Endothelial cell of umbilical vein (primary cell): ENCODE results near the gene WDFY2. TPM values are rescaled to one million over a fixed set of nuclear protein-coding genes. Genes with fewer than 3 reads are reported as not detected.

Experiments used
- BruUV-seq: library from RNA; stranded (reverse); fragments of 400-500 nt; replicated peaks from 2 replicates; lab custom pipeline; 2021; lab: Mats Ljungman, UMichigan
- CTCF ChIA-PET: fragments of 300-600, 350-600 bp; sonication (Branson Sonifier 250); formaldehyde crosslinking; loops from one replicate; lab custom pipeline; 2021; ENCODE audit warnings: antibody characterized with exemption, inconsistent platforms; lab: Charles Lee
- POLR2A ChIA-PET: fragments of 300-600, 350-600 bp; sonication (Branson Sonifier 250); formaldehyde crosslinking; loops from one replicate; lab custom pipeline; 2021; ENCODE audit warnings: antibody characterized with exemption, inconsistent platforms; lab: Charles Lee
- DNase-seq: peaks from one replicate; pipeline ENCODE4 v3.0.0-alpha.2; 2011; ENCODE audit warnings: low read depth, low spot score
- FAIRE-seq: peaks from 2 replicates; lab custom pipeline; 2011; peaks lifted over from hg19 to GRCh38; lab: Jason Lieb, UNC
- H2AFZ ChIP-seq: 2 replicates; pipeline ENCODE4 v1.6.0; 2012; ENCODE audit warnings: low read depth, low read length, control low read depth, inconsistent platforms
- H3K27ac ChIP-seq: 2 replicates; pipeline ENCODE4 v1.5.1; 2011; ENCODE audit warnings: low read depth, mild to moderate bottlenecking, control low read depth, low read length, moderate library complexity; ENCODE audit not compliant: insufficient read depth
- H3K27me3 ChIP-seq, 2 experiments: 2 replicates each; pipeline versions ENCODE4 v1.6.0 to v1.6.1; 2011; ENCODE audit warnings: low read length in 2 of 2, mixed read lengths in 1 of 2; ENCODE audit not compliant: control insufficient read depth in 2 of 2, insufficient read depth in 2 of 2
- H3K36me3 ChIP-seq, 2 experiments: 2 replicates in 1 of 2; 3 replicates in 1 of 2; pipeline ENCODE4 v1.5.1; 2011; ENCODE audit warnings: low read length in 2 of 2, mild to moderate bottlenecking in 1 of 2, moderate library complexity in 1 of 2; ENCODE audit not compliant: control insufficient read depth in 2 of 2, insufficient read depth in 2 of 2; ENCODE audit errors: extremely low read depth in 1 of 2
- H3K4me1 ChIP-seq: 3 replicates; pipeline ENCODE4 v1.5.1; 2011; ENCODE audit warnings: mild to moderate bottlenecking, low read length; ENCODE audit not compliant: control insufficient read depth, insufficient read depth; ENCODE audit errors: extremely low read depth
- H3K4me2 ChIP-seq: 2 replicates; pipeline ENCODE4 v1.6.1; 2011; ENCODE audit warnings: low read length, control low read depth, mixed read lengths; ENCODE audit not compliant: insufficient read depth
- H3K4me3 ChIP-seq, 3 experiments: fragments of 200-600 bp in 1 of 3; sonication (generic), shearing (Covaris generic) in 1 of 3; replicated peaks in 1 of 3; 2 replicates each; pipeline ENCODE4 v1.5.1; 2011 to 2016; ENCODE audit warnings: control low read depth in 3 of 3, low read length in 3 of 3, mild to moderate bottlenecking in 2 of 3, inconsistent platforms in 1 of 3, low read depth in 1 of 3, moderate library complexity in 1 of 3; ENCODE audit not compliant: insufficient read depth in 1 of 3
- H3K79me2 ChIP-seq: 2 replicates; pipeline ENCODE4 v1.6.0; 2012; ENCODE audit warnings: low read length, inconsistent platforms; ENCODE audit not compliant: control insufficient read depth, insufficient read depth
- H3K9ac ChIP-seq: replicated peaks from 2 replicates; pipeline ENCODE3; 2011; ENCODE audit warnings: low read length, control low read depth; ENCODE audit not compliant: insufficient read depth; ENCODE audit errors: extremely low read depth
- H3K9me1 ChIP-seq: replicated peaks from 3 replicates; pipeline ENCODE4 v1.6.0; 2011; ENCODE audit warnings: mild to moderate bottlenecking, low read length; ENCODE audit not compliant: control insufficient read depth, insufficient read depth; ENCODE audit errors: extremely low read depth
- H3K9me3 ChIP-seq: replicated peaks from 2 replicates; pipeline ENCODE4 v1.5.1; 2012; ENCODE audit warnings: low read length, inconsistent platforms; ENCODE audit not compliant: control insufficient read depth, insufficient read depth
- H4K20me1 ChIP-seq: replicated peaks from 2 replicates; pipeline ENCODE3; 2011; ENCODE audit warnings: mild to moderate bottlenecking, low read length; ENCODE audit not compliant: control insufficient read depth, insufficient read depth; ENCODE audit errors: extremely low read depth
- EZH2 ChIP-seq: IDR thresholded peaks from 2 replicates; pipeline ENCODE4 v1.6.1; 2012; ENCODE audit warnings: borderline replicate concordance, low read depth, mild to moderate bottlenecking, moderate library complexity, low read length, inconsistent platforms; ENCODE audit not compliant: severe bottlenecking
- FOS ChIP-seq: IDR thresholded peaks from 2 replicates; pipeline ENCODE4 v1.6.1; 2011; ENCODE audit warnings: mild to moderate bottlenecking, low read length, moderate library complexity, borderline replicate concordance; ENCODE audit not compliant: insufficient read depth
- GATA2 ChIP-seq: IDR thresholded peaks from 2 replicates; pipeline ENCODE4 v1.7.0; 2011; ENCODE audit warnings: low read depth, mild to moderate bottlenecking, moderate library complexity, mixed read lengths, low read length; ENCODE audit not compliant: insufficient read length, insufficient read depth
- JUN ChIP-seq: IDR thresholded peaks from 2 replicates; pipeline ENCODE4 v1.6.1; 2011; ENCODE audit warnings: borderline replicate concordance, low read depth; ENCODE audit not compliant: insufficient read length, insufficient read depth
- MYC ChIP-seq: IDR thresholded peaks from one replicate; pipeline ENCODE4 v1.6.1; 2011; ENCODE audit warnings: mild to moderate bottlenecking, low read depth, low read length
- POLR2A ChIP-seq: IDR thresholded peaks from 2 replicates; pipeline ENCODE4 v1.6.1; 2012; ENCODE audit warnings: low read depth, mild to moderate bottlenecking, control low read depth, low read length
- POLR2AphosphoS5 ChIP-seq: IDR thresholded peaks from 2 replicates; pipeline ENCODE4 v1.6.1; 2012; ENCODE audit warnings: low read depth, mild to moderate bottlenecking, control low read depth, low read length, moderate library complexity; ENCODE audit not compliant: insufficient read depth
- dilution Hi-C: fragments of 300-500 bp; cut with MboI; formaldehyde crosslinking; loops from one replicate; pipeline ENCODE4 v1.15.0; 2019; ENCODE audit warnings: low sequenced_read_pairs; ENCODE audit not compliant: extremely low pct_ligation_motif_present
- intact Hi-C: fragments of 100-400 bp; cut with micrococcal nuclease; formaldehyde crosslinking; loops from one replicate; pipeline ENCODE4 v1.10.0; 2022
- polyA plus RNA-seq, 4 experiments: library from polyadenylated mRNA; depleted of rRNA in 3 of 4; stranded (reverse) in 3 of 4; unstranded in 1 of 4; fragments of >200 nt; gene quantifications; 2 replicates each; pipeline versions ENCODE4 v1.2.1 to v1.2.3, GENCODE V29; 2011 to 2012; ENCODE audit warnings: missing spikeins in 1 of 4
- total RNA-seq: library from RNA; stranded (reverse); gene quantifications from 2 replicates; pipeline ENCODE4 v1.2.3, GENCODE V29; 2021
- TF ChIP-seq, protein P1 (sequence below), 2 donors: IDR thresholded peaks; 1 replicate in 1 of 2; 2 replicates in 1 of 2; pipeline ENCODE4 v1.5.1; 2011; ENCODE audit warnings: low read length in 2 of 2, mild to moderate bottlenecking in 2 of 2, moderate library complexity in 2 of 2, control low read depth in 1 of 2, inconsistent platforms in 1 of 2, low read depth in 1 of 2; ENCODE audit not compliant: insufficient read depth in 1 of 2; ENCODE audit errors: extremely low read depth in 1 of 2
- TF ChIP-seq, protein P2 (sequence below): IDR thresholded peaks from 2 replicates; pipeline ENCODE4 v1.6.1; 2011; ENCODE audit not compliant: insufficient read depth, insufficient read length

Gene WDFY2
- total and polyA plus RNA-seq, 2 donors (not counting 3 experiments of a cell fraction or from before 2014, with no cell fraction given), result 2.1 to 5.5 TPM

- Histone ChIP-seq H3K27ac (no peak overlapping the region), H3K9me1 (no peaks in the 10 kb centered on the region), H3K4me3 (no peak overlapping the region), H3K9ac (no peak overlapping the region), H3K4me1 (no peaks in the 10 kb centered on the region), H4K20me1 (no peaks in the 10 kb centered on the region), H3K9me3 (no peaks in the 10 kb centered on the region), H3K4me2 (no peak overlapping the region), H2AFZ (no peak overlapping the region), H3K27me3 (no peaks in the 10 kb centered on the region), H3K36me3 (no peaks in the 10 kb centered on the region), H3K79me2 (no peaks in the 10 kb centered on the region)
- TF ChIP-seq FOS (no peak), EZH2 (no peak), POLR2AphosphoS5 (no peak), GATA2 (no peak), POLR2A (no peak), MYC (no peak), JUN (no peak)
- TF ChIP-seq, protein P1, sequence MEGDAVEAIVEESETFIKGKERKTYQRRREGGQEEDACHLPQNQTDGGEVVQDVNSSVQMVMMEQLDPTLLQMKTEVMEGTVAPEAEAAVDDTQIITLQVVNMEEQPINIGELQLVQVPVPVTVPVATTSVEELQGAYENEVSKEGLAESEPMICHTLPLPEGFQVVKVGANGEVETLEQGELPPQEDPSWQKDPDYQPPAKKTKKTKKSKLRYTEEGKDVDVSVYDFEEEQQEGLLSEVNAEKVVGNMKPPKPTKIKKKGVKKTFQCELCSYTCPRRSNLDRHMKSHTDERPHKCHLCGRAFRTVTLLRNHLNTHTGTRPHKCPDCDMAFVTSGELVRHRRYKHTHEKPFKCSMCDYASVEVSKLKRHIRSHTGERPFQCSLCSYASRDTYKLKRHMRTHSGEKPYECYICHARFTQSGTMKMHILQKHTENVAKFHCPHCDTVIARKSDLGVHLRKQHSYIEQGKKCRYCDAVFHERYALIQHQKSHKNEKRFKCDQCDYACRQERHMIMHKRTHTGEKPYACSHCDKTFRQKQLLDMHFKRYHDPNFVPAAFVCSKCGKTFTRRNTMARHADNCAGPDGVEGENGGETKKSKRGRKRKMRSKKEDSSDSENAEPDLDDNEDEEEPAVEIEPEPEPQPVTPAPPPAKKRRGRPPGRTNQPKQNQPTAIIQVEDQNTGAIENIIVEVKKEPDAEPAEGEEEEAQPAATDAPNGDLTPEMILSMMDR (IDR thresholded peaks at IDR 0.05; ENCODE audit: extremely low read depth in 1 of 2, insufficient read depth in 1 of 2, low read depth in 1 of 2, low read length in 2 of 2), result no peak
- TF ChIP-seq, protein P2, sequence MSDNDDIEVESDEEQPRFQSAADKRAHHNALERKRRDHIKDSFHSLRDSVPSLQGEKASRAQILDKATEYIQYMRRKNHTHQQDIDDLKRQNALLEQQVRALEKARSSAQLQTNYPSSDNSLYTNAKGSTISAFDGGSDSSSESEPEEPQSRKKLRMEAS, result no peak
- CTCF ChIA-PET, result interaction anchor here (0.7 to 1.7 kb wide), 7 partner anchors 9 to 633 kb away, joined by 3 to 10 read pairs (median 5); no protein-coding TSS in a partner anchor
- dilution Hi-C loops (no loop called here), intact Hi-C loops (no loop called here)
- DNase-seq (no peak), FAIRE-seq (no peak)
- no TSS peak for BruUV-seq
- POLR2A ChIA-PET, result interaction anchor here (2.4 kb wide), 1 partner anchor 329 kb away, joined by 6 read pairs; the partner anchor contains the start of gene INTS6
Measured at GRCh38 chr13:51782026-51782710, 197.9 kb downstream of the WDFY2 start.
